HepG2 (cell line): ENCODE data around the gene NCOR2.

Experiments
- ATF1 ChIP-seq: IDR thresholded peaks from 2 replicates; pipeline ENCODE4 v1.6.1; 2016; ENCODE audit warnings: mild to moderate bottlenecking, control low read depth
- CTCF ChIP-seq: sonication (generic); formaldehyde crosslinking; IDR thresholded peaks from 2 replicates; pipeline ENCODE4 v1.5.0; 2020; ENCODE audit warnings: mild to moderate bottlenecking, missing genetic modification reagents, moderate library complexity
- HHEX ChIP-seq: IDR thresholded peaks from 2 replicates; pipeline ENCODE4 v1.6.1; 2016; ENCODE audit warnings: control low read depth
- JUN ChIP-seq: sonication (generic); formaldehyde crosslinking; IDR thresholded peaks from 2 replicates; pipeline ENCODE4 v1.4.0; 2020; ENCODE audit warnings: mild to moderate bottlenecking, missing genetic modification reagents
- RFX5 ChIP-seq: IDR thresholded peaks from 2 replicates; pipeline ENCODE4 v1.6.1; 2011; ENCODE audit warnings: low read depth, low read length, improper control_type of control experiment

GRCh38 chr12:124593851-124594401 is 26.5 kb upstream of the NCOR2 start:
- TF ChIP-seq ATF1 (no peak), CTCF (CRISPR knock-in tag) (no peak), JUN (CRISPR knock-in tag) (no peak), HHEX (CRISPR knock-in tag) (no peak), RFX5 (no peak)
